Measurements from ENCODE around the gene RHNO1.
A peak's percentile ranks its signal among the peaks of the same experiment; 100 is the strongest.

The RHNO1 gene

DNA sequence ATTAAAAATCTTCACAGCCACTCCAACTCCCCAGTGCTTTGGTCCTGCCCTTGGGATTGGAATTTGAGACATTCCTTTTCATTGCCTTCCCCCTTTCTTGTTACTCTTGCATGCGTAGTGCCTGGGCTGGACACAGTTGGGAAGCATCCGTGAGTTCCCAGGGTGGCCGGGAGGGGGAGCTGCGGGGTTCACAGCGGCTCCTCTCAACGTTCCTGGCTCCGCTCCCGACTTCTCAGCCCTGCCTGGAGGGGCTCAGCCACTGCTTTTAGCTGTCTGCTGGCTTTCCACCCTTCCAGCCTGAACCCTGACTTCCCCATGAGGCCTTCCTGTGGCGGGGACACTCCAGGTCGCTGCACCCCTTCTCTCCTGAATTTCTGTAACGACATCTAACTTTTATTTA, 23.4 kb upstream of the RHNO1 start:
- TF ChIP-seq, protein P1, sequence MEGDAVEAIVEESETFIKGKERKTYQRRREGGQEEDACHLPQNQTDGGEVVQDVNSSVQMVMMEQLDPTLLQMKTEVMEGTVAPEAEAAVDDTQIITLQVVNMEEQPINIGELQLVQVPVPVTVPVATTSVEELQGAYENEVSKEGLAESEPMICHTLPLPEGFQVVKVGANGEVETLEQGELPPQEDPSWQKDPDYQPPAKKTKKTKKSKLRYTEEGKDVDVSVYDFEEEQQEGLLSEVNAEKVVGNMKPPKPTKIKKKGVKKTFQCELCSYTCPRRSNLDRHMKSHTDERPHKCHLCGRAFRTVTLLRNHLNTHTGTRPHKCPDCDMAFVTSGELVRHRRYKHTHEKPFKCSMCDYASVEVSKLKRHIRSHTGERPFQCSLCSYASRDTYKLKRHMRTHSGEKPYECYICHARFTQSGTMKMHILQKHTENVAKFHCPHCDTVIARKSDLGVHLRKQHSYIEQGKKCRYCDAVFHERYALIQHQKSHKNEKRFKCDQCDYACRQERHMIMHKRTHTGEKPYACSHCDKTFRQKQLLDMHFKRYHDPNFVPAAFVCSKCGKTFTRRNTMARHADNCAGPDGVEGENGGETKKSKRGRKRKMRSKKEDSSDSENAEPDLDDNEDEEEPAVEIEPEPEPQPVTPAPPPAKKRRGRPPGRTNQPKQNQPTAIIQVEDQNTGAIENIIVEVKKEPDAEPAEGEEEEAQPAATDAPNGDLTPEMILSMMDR (IDR thresholded peaks at IDR 0.05) = peak; percentile 93

DNA sequence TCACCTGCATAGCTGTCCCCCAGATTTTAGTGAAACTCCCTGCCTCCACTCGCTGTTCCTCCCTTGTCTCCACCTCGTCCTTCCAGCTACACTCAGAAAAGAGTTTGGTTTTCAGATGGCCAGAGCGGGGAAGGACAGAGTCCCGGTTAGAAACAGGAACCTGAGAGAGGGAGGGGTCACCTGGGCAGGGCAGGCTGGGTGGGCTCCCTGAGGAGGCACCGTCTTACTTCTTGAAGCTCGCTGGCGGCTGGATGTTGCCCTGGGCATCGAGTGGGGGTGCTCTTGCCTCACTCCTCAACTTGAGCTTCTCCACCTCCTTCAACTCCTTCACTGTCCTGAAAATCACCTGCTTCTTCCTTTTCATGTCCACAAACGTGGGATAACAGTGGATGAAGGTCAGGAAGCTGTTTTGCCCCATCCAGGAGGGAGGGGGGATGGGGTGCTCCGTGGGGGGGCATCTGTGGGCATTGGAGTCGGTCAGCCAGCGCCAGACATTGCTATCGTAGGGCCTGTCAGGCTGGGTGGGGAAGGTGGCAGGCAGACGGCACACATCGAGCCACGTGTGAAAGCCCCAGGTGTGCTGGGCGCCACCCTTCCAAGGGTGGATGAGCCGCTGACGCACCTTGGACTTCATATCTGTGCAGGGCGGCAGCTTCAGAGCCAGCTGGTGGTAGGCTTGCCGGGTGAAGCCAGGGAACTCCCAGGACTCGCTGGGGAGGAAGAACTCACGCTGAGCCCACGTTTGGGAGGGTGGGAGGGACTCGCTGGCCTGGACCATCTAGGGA, 22.2 kb upstream of the RHNO1 start:
- TF ChIP-seq, protein P1 (IDR thresholded peaks at IDR 0.05) = no peak

- TF ChIP-seq, protein P1 (IDR thresholded peaks at IDR 0.05) = no peak
Measured at GRCh38 chr12:2855546-2855945, 21.5 kb upstream of the RHNO1 start.

DNA sequence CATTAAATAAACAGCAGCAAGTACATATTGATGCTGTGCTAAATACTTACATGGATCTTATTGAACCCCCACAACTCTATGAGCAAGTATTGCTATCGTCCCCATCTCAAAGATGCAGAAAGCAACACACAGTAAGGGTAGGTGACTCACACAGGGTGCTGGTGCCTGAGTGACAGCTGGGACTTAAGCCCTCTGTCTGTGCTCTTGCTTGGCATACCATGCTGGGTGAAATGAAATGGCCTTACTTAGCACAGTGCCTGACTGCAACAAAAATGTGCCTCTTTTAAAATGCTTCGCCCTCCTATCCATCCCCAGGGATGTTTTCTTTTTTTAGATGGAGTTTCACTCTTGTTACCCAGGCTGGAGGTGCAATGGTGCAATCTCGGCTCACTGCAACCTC, 21.0 kb upstream of the RHNO1 start:
- TF ChIP-seq, protein P1 (IDR thresholded peaks at IDR 0.05) = no peak

GRCh38 chr12:2857021-2857431, 20.0 kb upstream of the RHNO1 start, which contains the start of gene TEX52:
TEX52 (minus strand) TSS chr12:2857039; CDS start chr12:2857026, 13 bp downstream.
- TF ChIP-seq, protein P1 (IDR thresholded peaks at IDR 0.05) = no peak

- TF ChIP-seq, protein P1 (IDR thresholded peaks at IDR 0.05) = no peak
Measured at GRCh38 chr12:2857576-2857975, 19.4 kb upstream of the RHNO1 start.

- TF ChIP-seq, protein P1 (IDR thresholded peaks at IDR 0.05) = no peak
Measured at GRCh38 chr12:2858334-2858733, 18.7 kb upstream of the RHNO1 start.

Data from LNCAP (cell line).